H1 (cell line): ENCODE data around the gene GRK6. TPM values are rescaled to one million over a fixed set of nuclear protein-coding genes. Genes with fewer than 3 reads are reported as not detected.

Source experiments
- CTCF ChIA-PET: fragments of 300-600 bp; sonication (Branson Sonifier 250); formaldehyde crosslinking; loops from one replicate; lab custom pipeline; 2021; ENCODE audit not compliant: partially characterized antibody; lab: Charles Lee
- POLR2A ChIA-PET: fragments of 300-600 bp; sonication (Branson Sonifier 250); formaldehyde crosslinking; loops from one replicate; lab custom pipeline; 2021; ENCODE audit warnings: inconsistent platforms; ENCODE audit not compliant: partially characterized antibody; lab: Charles Lee
- DNase-seq, 2 experiments: peaks; one replicate each; pipeline versions ENCODE4 v3.0.0 to v3.0.0-alpha.2; 2010 to 2022; ENCODE audit warnings: low spot score in 2 of 2, low read depth in 1 of 2, mixed read lengths in 1 of 2
- FAIRE-seq: peaks from 2 replicates; lab custom pipeline; 2011; peaks lifted over from hg19 to GRCh38; lab: Jason Lieb, UNC
- H2AFZ ChIP-seq: 2 replicates; pipeline ENCODE4 v1.8.1; 2012; ENCODE audit warnings: low read length, inconsistent platforms
- H2AK5ac ChIP-seq: 2 replicates; pipeline ENCODE4 v1.6.1; 2013; ENCODE audit warnings: low read depth, low read length
- H2BK120ac ChIP-seq: replicated peaks from 2 replicates; pipeline ENCODE3; 2013; ENCODE audit warnings: low read depth, low read length, inconsistent platforms
- H2BK12ac ChIP-seq: 2 replicates; pipeline ENCODE4 v1.6.1; 2013; ENCODE audit warnings: low read depth, low read length
- H2BK15ac ChIP-seq: 2 replicates; pipeline ENCODE4 v1.6.1; 2013; ENCODE audit warnings: low read length
- H2BK20ac ChIP-seq: 2 replicates; pipeline ENCODE4 v1.6.1; 2013; ENCODE audit warnings: low read length
- H2BK5ac ChIP-seq: 2 replicates; pipeline ENCODE4 v1.6.1; 2013; ENCODE audit warnings: low read depth, low read length
- H3K14ac ChIP-seq: 2 replicates; pipeline ENCODE4 v1.6.1; 2013; ENCODE audit warnings: inconsistent platforms; ENCODE audit not compliant: insufficient read length
- H3K18ac ChIP-seq: 2 replicates; pipeline ENCODE4 v1.6.1; 2013; ENCODE audit warnings: low read length; ENCODE audit errors: extremely low read depth
- H3K23ac ChIP-seq: 2 replicates; pipeline ENCODE4 v1.6.1; 2013; ENCODE audit warnings: inconsistent platforms; ENCODE audit not compliant: insufficient read length
- H3K23me2 ChIP-seq: 2 replicates; pipeline ENCODE4 v1.6.1; 2013; ENCODE audit warnings: low read depth, low read length
- H3K27ac ChIP-seq: 2 replicates; pipeline ENCODE4 v1.6.1; 2011; ENCODE audit warnings: low read depth, low read length, inconsistent platforms
- H3K27me3 ChIP-seq, 4 experiments: replicated peaks in 1 of 4; 1 replicate in 1 of 4; 2 replicates in 3 of 4; pipeline versions ENCODE4 v1.6.1 to v1.8.1; 2011 to 2013; ENCODE audit warnings: low read length in 3 of 4, mild to moderate bottlenecking in 3 of 4, inconsistent platforms in 2 of 4, mixed read lengths in 2 of 4, moderate library complexity in 1 of 4; ENCODE audit not compliant: control insufficient read depth in 3 of 4, insufficient read depth in 3 of 4; ENCODE audit errors: extremely low read depth in 1 of 4
- H3K36me3 ChIP-seq, 4 experiments: 2 replicates each; pipeline versions ENCODE4 v1.6.1 to v1.8.1; 2011 to 2013; ENCODE audit warnings: mild to moderate bottlenecking in 4 of 4, low read length in 3 of 4, moderate library complexity in 2 of 4, control low read depth in 1 of 4, inconsistent platforms in 1 of 4; ENCODE audit not compliant: insufficient read depth in 4 of 4, control insufficient read depth in 2 of 4
- H3K4ac ChIP-seq: replicated peaks from 2 replicates; pipeline ENCODE3; 2013; ENCODE audit warnings: low read length, low read depth, mixed read lengths, inconsistent platforms; ENCODE audit not compliant: insufficient read length
- H3K4me1 ChIP-seq, 4 experiments: replicated peaks in 1 of 4; 1 replicate in 1 of 4; 2 replicates in 3 of 4; pipeline versions ENCODE4 v1.6.1 to v1.8.1; 2011 to 2013; ENCODE audit warnings: low read length in 3 of 4, inconsistent platforms in 2 of 4, mixed read lengths in 1 of 4; ENCODE audit not compliant: insufficient read depth in 4 of 4, control insufficient read depth in 3 of 4
- H3K4me2 ChIP-seq, 2 experiments: 2 replicates each; pipeline versions ENCODE4 v1.6.1 to v1.8.1; 2011 to 2013; ENCODE audit warnings: low read depth in 2 of 2, low read length in 2 of 2, control low read depth in 1 of 2, inconsistent platforms in 1 of 2, mild to moderate bottlenecking in 1 of 2; ENCODE audit not compliant: insufficient read depth in 1 of 2
- H3K4me3 ChIP-seq, 4 experiments: fragments of 200-600, 300-600 bp in 1 of 4; sonication (generic), shearing (Covaris generic), sonication (Bioruptor Twin) in 1 of 4; 2 replicates each; pipeline versions ENCODE4 v1.5.1 to v1.8.1; 2011 to 2016; ENCODE audit warnings: low read length in 4 of 4, low read depth in 3 of 4, control low read depth in 2 of 4, inconsistent platforms in 2 of 4, mild to moderate bottlenecking in 2 of 4, mixed read lengths in 1 of 4, moderate library complexity in 1 of 4; ENCODE audit not compliant: insufficient read depth in 2 of 4; ENCODE audit errors: extremely low read depth in 1 of 4
- H3K56ac ChIP-seq: replicated peaks from 2 replicates; pipeline ENCODE3; 2013; ENCODE audit warnings: low read depth, mild to moderate bottlenecking, mixed read lengths, low read length, inconsistent platforms; ENCODE audit not compliant: insufficient read length
- H3K79me1 ChIP-seq: 2 replicates; pipeline ENCODE4 v1.6.1; 2013; ENCODE audit warnings: low read depth, low read length, control low read depth
- H3K79me2 ChIP-seq, 2 experiments: 2 replicates each; pipeline versions ENCODE4 v1.6.1 to v1.8.1; 2012 to 2013; ENCODE audit warnings: low read length in 2 of 2, mild to moderate bottlenecking in 2 of 2, inconsistent platforms in 1 of 2; ENCODE audit not compliant: insufficient read depth in 2 of 2, control insufficient read depth in 1 of 2
- H3K9ac ChIP-seq, 4 experiments: replicated peaks in 1 of 4; 1 replicate in 1 of 4; 2 replicates in 3 of 4; pipeline versions ENCODE4 v1.6.1 to v1.8.1; 2011 to 2013; ENCODE audit warnings: low read depth in 3 of 4, low read length in 3 of 4, control low read depth in 2 of 4, mild to moderate bottlenecking in 2 of 4, moderate library complexity in 2 of 4, inconsistent platforms in 1 of 4; ENCODE audit errors: extremely low read depth in 1 of 4
- H3K9me3 ChIP-seq, 2 experiments: 2 replicates each; pipeline versions ENCODE4 v1.6.1 to v1.8.1; 2012 to 2013; ENCODE audit warnings: mild to moderate bottlenecking in 2 of 2, moderate library complexity in 2 of 2, control low read depth in 1 of 2, inconsistent platforms in 1 of 2, low read depth in 1 of 2, low read length in 1 of 2, mixed read lengths in 1 of 2; ENCODE audit not compliant: insufficient read depth in 2 of 2
- H4K20me1 ChIP-seq, 2 experiments: replicated peaks in 1 of 2; 2 replicates each; pipeline versions ENCODE3 to v1.8.1; 2011 to 2013; ENCODE audit warnings: inconsistent platforms in 2 of 2, low read length in 2 of 2, mild to moderate bottlenecking in 1 of 2; ENCODE audit not compliant: insufficient read depth in 2 of 2, control insufficient read depth in 1 of 2
- H4K5ac ChIP-seq: 2 replicates; pipeline ENCODE4 v1.6.1; 2013; ENCODE audit warnings: low read length, low read depth, mixed read lengths, inconsistent platforms; ENCODE audit not compliant: insufficient read length
- H4K8ac ChIP-seq: 2 replicates; pipeline ENCODE4 v1.8.0; 2013; ENCODE audit warnings: mild to moderate bottlenecking, moderate library complexity, low read length, inconsistent platforms; ENCODE audit not compliant: insufficient read depth; ENCODE audit errors: extremely low read depth
- H4K91ac ChIP-seq: replicated peaks from 2 replicates; pipeline ENCODE3; 2013; ENCODE audit warnings: low read length, mixed read lengths, inconsistent platforms; ENCODE audit not compliant: insufficient read length
- BACH1 ChIP-seq: IDR thresholded peaks from 2 replicates; pipeline ENCODE4 v1.6.1; 2012; ENCODE audit warnings: low read length, improper control_type of control experiment
- BCL11A ChIP-seq, 2 experiments: IDR thresholded peaks; one replicate each; pipeline ENCODE4 v1.6.1; 2011; ENCODE audit warnings: low read depth in 2 of 2, low read length in 2 of 2, mild to moderate bottlenecking in 2 of 2
- CBX5 ChIP-seq: fragments of 300-800, 300-1000 bp; sonication (generic); IDR thresholded peaks from 2 replicates; pipeline ENCODE4 v1.7.1; 2016; ENCODE audit warnings: antibody characterized with exemption, low read length, low read depth
- CTBP2 ChIP-seq: IDR thresholded peaks from 2 replicates; pipeline ENCODE4 v1.7.0; 2011; ENCODE audit warnings: borderline replicate concordance, mild to moderate bottlenecking, moderate library complexity, mixed read lengths, low read length; ENCODE audit not compliant: insufficient read depth, insufficient read length
- HDAC2 ChIP-seq, 2 experiments: fragments of 300-600 bp in 1 of 2; sonication (generic) in 1 of 2; IDR thresholded peaks; 2 replicates each; pipeline ENCODE4 v1.6.1; 2011 to 2012; ENCODE audit warnings: low read depth in 2 of 2, low read length in 2 of 2, mild to moderate bottlenecking in 2 of 2, moderate library complexity in 2 of 2, borderline replicate concordance in 1 of 2, inconsistent platforms in 1 of 2
- KDM5A ChIP-seq: fragments of 200-600 bp; IDR thresholded peaks from 2 replicates; pipeline ENCODE4 v1.7.1; 2012; ENCODE audit warnings: mild to moderate bottlenecking, low read length, inconsistent platforms, mixed read lengths
- PHF8 ChIP-seq: fragments of 200-600 bp; sonication (generic); conservative IDR thresholded peaks from 2 replicates; pipeline ENCODE4 v1.7.1; 2012; ENCODE audit warnings: low read depth, mild to moderate bottlenecking, inconsistent platforms, low read length, moderate library complexity
- RAD21 ChIP-seq, 2 experiments: IDR thresholded peaks in 1 of 2; conservative IDR thresholded peaks in 1 of 2; 2 replicates each; pipeline ENCODE4 v1.6.1; 2011; ENCODE audit warnings: low read depth in 2 of 2, low read length in 2 of 2, improper control_type of control experiment in 1 of 2, inconsistent platforms in 1 of 2, mild to moderate bottlenecking in 1 of 2, moderate library complexity in 1 of 2
- SRF ChIP-seq: IDR thresholded peaks from 2 replicates; pipeline ENCODE4 v1.6.1; 2011; ENCODE audit warnings: mild to moderate bottlenecking, low read depth, low read length, moderate library complexity
- WGBS, 2 experiments: shearing (Covaris generic) in 1 of 2; methylation state at CpG; one replicate each; pipeline versions ENCODE4 v1.1.6 to v1.1.7; 2013 to 2015; ENCODE audit warnings: low lambda C conversion rate in 2 of 2, mixed read lengths in 2 of 2, inconsistent platforms in 1 of 2, low coverage in 1 of 2, missing lambda C conversion rate in 1 of 2; ENCODE audit not compliant: insufficient replicate concordance in 2 of 2, insufficient coverage in 1 of 2, insufficient read length in 1 of 2; ENCODE audit errors: extremely low coverage in 1 of 2, missing lambda C conversion rate in 1 of 2; 5-methylcytosine and 5-hydroxymethylcytosine counted together
- polyA plus RNA-seq, 7 experiments: library from polyadenylated mRNA; depleted of rRNA in 3 of 7; stranded (reverse) in 5 of 7; unstranded in 2 of 7; fragments of >200 nt in 5 of 7; fragments of 200-250 nt in 2 of 7; gene quantifications; 1 replicate in 5 of 7; 2 replicates in 1 of 7; 4 replicates in 1 of 7; pipeline versions ENCODE4 v1.2.1 to v1.2.3, GENCODE V29; 2011 to 2013; ENCODE audit warnings: missing spikeins in 2 of 7, mixed read lengths in 2 of 7
- total RNA-seq: library from RNA; stranded (reverse); fragmentation: NEBNext Ultra II Directional; extraction: Animal tissue kit (Norgen Biotek cat#: 25700); gene quantifications from 2 replicates; pipeline ENCODE4 v1.2.1, GENCODE V29; 2021
- TF ChIP-seq, protein P1 (sequence below): IDR thresholded peaks from 2 replicates; pipeline ENCODE4 v1.6.1; 2011; ENCODE audit warnings: low read length, improper control_type of control experiment

Gene GRK6
- total and polyA plus RNA-seq, 2 of the 8 experiments (the other 6 are each of a cell fraction or from before 2014, with no cell fraction given) = 31.8 to 57.8 TPM

DNA sequence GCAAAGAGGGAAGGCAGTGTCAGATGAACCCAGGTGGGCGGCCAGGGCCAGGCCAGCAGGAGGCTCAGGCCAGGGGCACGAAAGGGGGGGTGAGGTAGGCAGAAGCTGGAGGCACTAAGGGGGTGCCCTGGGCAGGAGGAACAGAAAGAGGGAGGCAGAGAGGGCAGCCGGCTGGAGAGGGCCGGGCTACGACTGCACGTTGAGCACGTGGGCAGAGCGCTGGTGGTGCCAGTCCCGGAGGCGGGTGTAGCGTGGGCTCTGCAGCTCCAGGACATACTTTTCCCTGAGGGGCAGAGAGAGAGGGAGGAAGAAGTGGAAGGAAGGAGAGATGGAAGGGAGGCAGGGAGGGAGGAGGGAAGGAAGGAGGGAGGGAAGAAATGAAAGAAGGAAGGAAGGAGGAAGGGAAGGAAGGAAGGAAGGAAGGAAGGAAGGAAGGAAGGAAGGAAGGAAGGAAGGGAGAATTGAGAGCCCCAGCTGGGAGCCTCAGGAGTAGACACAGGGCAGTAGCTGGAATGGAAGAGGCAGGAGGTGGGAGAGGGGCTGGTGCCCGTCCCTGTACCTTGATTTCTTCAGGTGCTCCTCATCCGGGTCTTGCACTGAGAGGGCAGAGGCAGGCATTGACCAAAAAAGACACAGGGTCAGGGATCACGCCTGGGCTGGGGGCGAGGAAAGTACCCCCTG lies 64.0 kb downstream of the GRK6 start:
- Histone ChIP-seq H3K4me3 (no peak overlapping the region), H3K4me2 (no peak overlapping the region), H3K14ac (no peak overlapping the region), H3K36me3 (peaks cover 25 to 51% (median 40%) of the 10 kb centered on the region in 4 experiments), H2AK5ac (no peak overlapping the region), H4K91ac (no peak overlapping the region), H2BK20ac (no peak overlapping the region), H3K4ac (no peak overlapping the region), H4K5ac (no peak overlapping the region), H2BK12ac (no peak overlapping the region), H4K20me1 (peaks cover 8 to 10% of the 10 kb centered on the region in 2 experiments), H3K27me3 (no peaks in the 10 kb centered on the region), H2BK120ac (no peak overlapping the region), H3K18ac (no peak overlapping the region; the same call in 1 of the 2 replicates), H3K9me3 (no peaks in the 10 kb centered on the region), H3K4me1 (peaks cover 0 to 15% (median 13%) of the 10 kb centered on the region in 4 experiments; a peak in 6 of 7 replicates), H3K79me2 (peaks cover 0 to 5% of the 10 kb centered on the region in 2 experiments; a peak in 1 of 4 replicates), H4K8ac (peak overlapping the region; percentile 51; the same call in 1 of the 2 replicates), H3K23ac (no peak overlapping the region), H3K79me1 (peaks cover 7% of the 10 kb centered on the region; the same call in 1 of the 2 replicates), H3K23me2 (no peaks in the 10 kb centered on the region; the same call in 1 of the 2 replicates), H2BK15ac (no peak overlapping the region), H3K27ac (no peak overlapping the region), H2AFZ (no peak overlapping the region), H2BK5ac (peak overlapping the region; percentile 60), H3K56ac (no peak overlapping the region), H3K9ac (no peak overlapping the region)
- WGBS, 2 experiments = 93% methylated on average over 15 of the region's 15 CpGs; no CpG with 5 or more reads in 1 of the 2 experiments
- ChIA-PET CTCF (interaction anchor here (0.7 to 12.7 kb wide), 10 partner anchors 12 to 733 kb away, joined by 3 to 306 read pairs (median 6); partner anchors contain the start of genes DDX41, DOK3 and PDLIM7), POLR2A (interaction anchor here (65.5 to 67.5 kb wide), 2 partner anchors 11 to 21 kb away, joined by 3349 read pairs; partner anchors contain the start of genes DBN1, DOK3, PDLIM7 and PRR7)
- DNase-seq (no peak), FAIRE-seq (no peak)
- TF ChIP-seq, protein P1, sequence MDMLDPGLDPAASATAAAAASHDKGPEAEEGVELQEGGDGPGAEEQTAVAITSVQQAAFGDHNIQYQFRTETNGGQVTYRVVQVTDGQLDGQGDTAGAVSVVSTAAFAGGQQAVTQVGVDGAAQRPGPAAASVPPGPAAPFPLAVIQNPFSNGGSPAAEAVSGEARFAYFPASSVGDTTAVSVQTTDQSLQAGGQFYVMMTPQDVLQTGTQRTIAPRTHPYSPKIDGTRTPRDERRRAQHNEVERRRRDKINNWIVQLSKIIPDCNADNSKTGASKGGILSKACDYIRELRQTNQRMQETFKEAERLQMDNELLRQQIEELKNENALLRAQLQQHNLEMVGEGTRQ = no peak
- no peak for TF ChIP-seq BCL11A (IDR thresholded peaks at IDR 0.05; ENCODE audit: low read depth in 2 of 2, low read length in 2 of 2)
- no peak for TF ChIP-seq KDM5A
- TF ChIP-seq HDAC2 (IDR thresholded peaks at IDR 0.05; ENCODE audit: borderline replicate concordance in 1 of 2, low read depth in 2 of 2, low read length in 2 of 2) = no peak
- no peak for TF ChIP-seq CTBP2
- TF ChIP-seq RAD21 (IDR thresholded peaks at IDR 0.05 in 1 of 2, conservative IDR thresholded peaks at IDR 0.05 in 1 of 2; ENCODE audit: low read depth in 2 of 2, low read length in 2 of 2) = no peak
- TF ChIP-seq BACH1 = no peak
- TF ChIP-seq PHF8 = no peak
- TF ChIP-seq SRF = no peak
- no peak for TF ChIP-seq CBX5
